Coronary artery (tissue), 2 donors: ENCODE data around the gene RAB31.
"Not testable (repeated sequence)": the region's sequence is repeated elsewhere in the genome, so short reads cannot be mapped to it uniquely, and the experiment has no call there.

Experiments
- DNase-seq: peaks from one replicate; pipeline ENCODE4 v3.0.0-alpha.2; 2017; ENCODE audit warnings: low spot score
- H3K27ac ChIP-seq, 2 donors: fragments of 200-600 bp; sonication (generic); one replicate each; pipeline ENCODE4 v1.5.1; 2016 to 2019
- H3K4me3 ChIP-seq: fragments of 200-600 bp; sonication (generic); 2 replicates; pipeline ENCODE4 v1.5.1; 2016; ENCODE audit warnings: mild to moderate bottlenecking, moderate library complexity
- CTCF ChIP-seq: fragments of 200-600 bp; sonication (generic); IDR thresholded peaks from one replicate; pipeline ENCODE4 v1.5.1; 2019; ENCODE audit warnings: antibody characterized with exemption

Gene RAB31

DNA sequence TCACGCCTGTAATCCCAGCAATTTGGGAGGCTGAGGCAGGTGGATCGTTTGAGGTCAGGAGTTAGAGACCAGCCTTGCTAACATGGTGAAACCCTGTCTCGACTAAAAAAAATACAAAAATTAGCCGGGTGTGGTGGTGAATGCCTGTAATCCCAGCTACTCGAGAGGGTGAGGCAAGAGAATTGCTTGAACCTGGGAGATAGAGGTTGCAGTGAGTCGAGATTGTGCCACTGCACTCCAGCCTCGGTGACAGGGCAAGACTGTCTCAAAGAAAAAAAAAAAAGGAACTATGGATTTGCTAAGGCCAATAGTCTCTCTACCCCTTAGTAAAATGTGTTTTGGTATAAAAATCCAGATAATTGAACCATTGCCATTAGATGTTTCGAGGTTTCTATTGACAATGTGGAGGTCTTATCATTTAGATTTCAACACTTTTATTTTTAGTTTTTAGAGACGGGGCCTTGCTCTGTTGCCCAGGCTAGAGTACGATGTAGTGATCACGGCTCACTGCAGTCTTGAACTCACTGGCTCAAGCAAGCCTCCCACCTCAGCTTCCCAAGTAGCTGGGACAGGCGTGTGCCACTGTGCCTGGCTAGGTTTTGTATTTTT is 176.5 kb downstream of the RAB31 start:
- no peak for TF ChIP-seq CTCF
- Histone ChIP-seq H3K4me3 (no peak overlapping the region), H3K27ac (no peak overlapping the region)
- DNase-seq: no peak

GRCh38 chr18:9885170-9886004 is 177.3 kb downstream of the RAB31 start, which contains the start of gene TXNDC2:
TXNDC2 (plus strand) TSS chr18:9885973; CDS start chr18:9886681, 708 bp downstream.
- DNase-seq: no peak
- no peak for TF ChIP-seq CTCF
- Histone ChIP-seq H3K27ac (no peak within 1 kb of the TSS), H3K4me3 (no peak within 1 kb of the TSS)

DNA sequence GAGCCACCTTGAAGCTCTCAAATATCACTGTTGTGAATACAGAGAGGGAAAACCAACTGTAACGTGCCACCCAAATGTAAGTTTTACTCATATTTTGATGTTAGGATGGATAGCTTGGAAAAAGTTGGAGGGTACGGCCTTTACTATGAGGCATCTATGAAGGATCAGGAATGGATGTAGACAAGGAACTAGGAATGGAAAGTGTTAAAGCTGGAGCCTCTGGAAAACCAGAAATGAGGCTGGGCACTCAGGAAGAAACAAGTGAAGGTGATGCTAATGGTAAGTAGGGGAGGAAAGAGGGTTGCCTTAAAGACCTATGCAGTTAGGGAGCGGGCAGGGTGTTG is 177.9 kb downstream of the RAB31 start:
- Histone ChIP-seq H3K4me3 (no peak overlapping the region), H3K27ac (no peak overlapping the region)
- TF ChIP-seq CTCF: no peak
- no peak for DNase-seq

GRCh38 chr18:9887992-9888391 is 179.9 kb downstream of the RAB31 start:
- no peak for DNase-seq
- no peak for TF ChIP-seq CTCF
- Histone ChIP-seq H3K27ac (no peak overlapping the region), H3K4me3 (no peak overlapping the region)

DNA sequence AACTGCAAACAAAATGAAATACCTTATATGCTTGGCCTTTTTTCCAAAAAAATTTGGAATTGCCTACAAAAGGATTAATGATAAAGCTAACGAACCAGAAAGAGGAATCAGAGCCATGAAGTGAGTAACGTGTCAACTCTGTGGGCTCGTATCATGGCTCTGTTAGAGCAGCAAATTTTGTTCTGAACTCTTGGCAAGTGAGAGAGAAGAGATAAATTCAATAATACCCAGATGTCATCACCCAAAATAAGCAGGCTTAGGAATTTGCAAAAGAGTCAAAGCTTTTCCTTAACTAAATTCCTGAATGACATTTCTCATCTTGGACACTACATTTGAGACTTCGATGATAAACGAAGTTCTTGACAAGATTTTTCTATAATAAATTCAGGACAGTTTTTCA is 182.1 kb downstream of the RAB31 start:
- DNase-seq: no peak
- TF ChIP-seq CTCF: no peak
- Histone ChIP-seq H3K27ac (no peak overlapping the region), H3K4me3 (no peak overlapping the region)

- no peak for TF ChIP-seq CTCF
- Histone ChIP-seq H3K4me3 (no peak overlapping the region), H3K27ac (no peak overlapping the region)
- DNase-seq: no peak
Observed at GRCh38 chr18:9890957-9891356, 182.9 kb downstream of the RAB31 start.

GRCh38 chr18:9891515-9891914 is 183.4 kb downstream of the RAB31 start:
- DNase-seq, H3K4me3 ChIP-seq, H3K27ac ChIP-seq: not testable (repeated sequence)
